Measurements from ENCODE around the gene INTS11.
A peak's percentile ranks its signal among the peaks of the same experiment; 100 is the strongest.

Gene INTS11

DNA sequence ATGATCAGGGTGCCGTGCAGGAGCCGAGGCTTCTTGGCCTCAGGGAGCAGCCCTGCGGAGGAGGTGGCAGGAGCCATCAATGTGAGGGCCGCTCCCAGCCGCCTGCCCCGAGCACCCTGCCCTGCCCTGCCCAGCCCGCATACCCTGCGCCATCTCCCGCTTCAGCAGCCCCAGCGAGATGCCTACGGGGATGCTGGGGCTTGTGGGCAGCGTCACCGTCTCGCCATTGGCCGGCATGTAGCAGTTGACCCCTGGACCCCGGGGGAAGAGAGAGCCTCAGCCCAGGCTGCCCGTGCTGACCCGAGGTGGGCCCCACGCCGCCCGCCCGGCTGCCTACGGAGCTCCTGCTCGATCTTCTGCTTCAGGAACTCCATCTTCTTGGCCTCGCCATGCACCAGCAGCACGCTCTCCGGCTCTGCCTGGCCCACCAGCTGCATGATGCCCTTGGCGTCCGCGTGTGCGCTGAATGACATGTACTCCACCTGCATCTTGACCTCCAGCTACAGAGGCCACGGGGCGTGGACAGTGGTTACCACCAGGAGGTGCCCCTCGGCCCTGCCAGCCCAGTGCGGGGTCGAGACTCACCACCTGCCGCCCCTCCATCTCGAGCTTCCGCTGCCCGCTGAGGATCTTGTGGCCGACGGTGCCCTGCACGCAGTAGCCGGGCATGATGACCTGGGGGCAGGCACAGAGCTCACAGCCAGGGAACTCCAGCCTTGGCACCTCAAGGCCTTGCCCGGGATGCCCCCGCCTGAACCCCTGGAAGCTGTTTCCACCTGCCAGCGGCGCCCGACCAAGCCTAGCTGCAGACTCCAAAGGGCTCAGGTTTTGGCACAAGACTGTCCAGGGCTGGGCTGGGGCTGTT lies 11.8 kb downstream of the INTS11 start:
- no peak for DNase-seq (ENCODE audit: low read depth in 2 of 2)

DNA sequence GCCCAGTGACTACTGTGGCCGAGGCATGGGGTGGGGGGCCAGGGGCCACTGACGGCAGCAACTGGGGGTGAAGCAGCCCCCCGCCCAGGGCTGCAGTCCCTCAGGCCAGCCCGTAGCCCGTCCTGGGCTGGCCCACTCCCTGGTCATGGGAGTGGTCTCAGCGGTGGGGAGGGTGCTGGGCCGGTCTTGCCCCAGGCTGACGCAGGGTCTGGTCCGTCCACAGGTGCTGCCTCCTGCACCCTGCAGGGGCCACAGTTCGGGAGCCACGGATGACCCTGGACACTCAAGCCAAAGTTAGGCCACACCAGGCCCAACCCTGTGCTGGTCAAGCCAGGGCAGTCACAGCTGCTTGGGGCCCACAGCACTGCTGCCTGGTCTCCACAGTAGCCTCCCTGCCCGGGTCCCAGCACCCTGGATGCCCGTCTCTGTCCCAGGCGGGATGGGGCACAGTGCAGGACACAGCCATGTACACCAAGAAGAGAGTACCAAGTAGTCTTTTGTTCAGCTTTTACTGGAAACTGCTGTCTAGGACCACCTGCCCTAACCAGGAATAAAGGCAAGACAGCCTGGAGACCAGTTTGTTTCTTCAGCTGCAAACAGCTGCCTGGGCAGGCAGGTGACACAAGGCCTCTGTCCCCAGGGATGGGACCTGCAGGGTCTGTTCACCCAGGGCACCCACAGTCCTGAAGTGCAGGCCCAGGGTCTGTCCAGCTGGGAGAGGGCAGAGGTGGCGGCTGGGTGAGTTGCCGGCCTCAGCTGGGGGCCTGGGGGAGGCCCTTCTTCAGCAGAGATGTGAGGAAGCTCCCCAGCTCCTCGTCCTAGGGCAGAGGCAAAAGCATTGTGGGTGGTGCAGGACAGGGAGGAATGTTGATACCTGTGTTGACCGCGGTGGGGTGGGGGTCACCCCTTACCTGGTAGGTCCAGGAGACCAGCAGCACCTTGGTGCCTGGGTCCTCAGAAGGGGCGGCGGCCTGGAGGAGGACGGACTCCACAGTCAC lies 13.1 kb downstream of the INTS11 start:
- no peak for DNase-seq (ENCODE audit: low read depth in 2 of 2)

DNA sequence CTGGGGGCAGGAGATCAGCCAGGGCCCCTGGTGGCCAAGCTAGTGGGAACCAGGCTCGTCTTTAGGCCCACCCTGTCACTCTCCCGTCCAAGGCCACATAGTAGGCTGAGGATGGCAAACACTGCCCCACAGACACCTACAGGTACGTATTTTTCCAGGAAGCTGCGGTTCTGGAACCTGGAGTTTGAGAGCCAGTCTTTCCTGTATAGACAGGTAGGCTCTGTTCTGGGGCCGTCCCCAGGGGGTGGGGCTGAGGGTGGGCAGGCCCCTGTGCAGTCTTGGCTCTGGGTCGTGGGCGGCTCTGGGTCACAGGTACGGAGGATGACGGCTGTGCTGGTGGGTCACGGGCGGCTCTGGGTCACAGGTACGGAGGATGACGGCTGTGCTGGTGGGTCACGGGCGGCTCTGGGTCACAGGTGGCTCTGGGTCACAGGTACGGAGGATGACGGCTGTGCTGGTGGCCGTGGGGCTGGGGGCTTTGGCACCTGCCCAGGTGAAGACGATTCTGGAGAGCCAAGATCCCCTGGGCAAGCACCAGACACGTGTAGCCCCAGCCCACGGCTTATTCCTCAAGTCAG lies 13.9 kb downstream of the INTS11 start:
- DNase-seq (ENCODE audit: low read depth in 2 of 2) = no peak

DNA sequence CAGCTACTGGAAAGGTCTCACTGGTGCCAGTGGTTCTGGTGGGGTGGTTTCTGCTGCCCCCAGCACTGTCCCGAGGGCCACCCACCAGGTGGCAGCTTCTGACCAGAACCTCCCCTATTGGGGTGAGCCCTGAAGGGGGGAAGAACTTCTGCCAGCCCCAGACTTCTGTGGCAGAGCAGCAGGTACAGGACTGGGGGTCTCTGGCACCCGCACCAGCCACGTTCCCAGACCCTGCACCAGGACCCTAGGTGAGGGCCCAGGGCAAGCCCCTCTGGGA lies 14.4 kb downstream of the INTS11 start:
- no peak for DNase-seq (ENCODE audit: low read depth in 2 of 2)

DNA sequence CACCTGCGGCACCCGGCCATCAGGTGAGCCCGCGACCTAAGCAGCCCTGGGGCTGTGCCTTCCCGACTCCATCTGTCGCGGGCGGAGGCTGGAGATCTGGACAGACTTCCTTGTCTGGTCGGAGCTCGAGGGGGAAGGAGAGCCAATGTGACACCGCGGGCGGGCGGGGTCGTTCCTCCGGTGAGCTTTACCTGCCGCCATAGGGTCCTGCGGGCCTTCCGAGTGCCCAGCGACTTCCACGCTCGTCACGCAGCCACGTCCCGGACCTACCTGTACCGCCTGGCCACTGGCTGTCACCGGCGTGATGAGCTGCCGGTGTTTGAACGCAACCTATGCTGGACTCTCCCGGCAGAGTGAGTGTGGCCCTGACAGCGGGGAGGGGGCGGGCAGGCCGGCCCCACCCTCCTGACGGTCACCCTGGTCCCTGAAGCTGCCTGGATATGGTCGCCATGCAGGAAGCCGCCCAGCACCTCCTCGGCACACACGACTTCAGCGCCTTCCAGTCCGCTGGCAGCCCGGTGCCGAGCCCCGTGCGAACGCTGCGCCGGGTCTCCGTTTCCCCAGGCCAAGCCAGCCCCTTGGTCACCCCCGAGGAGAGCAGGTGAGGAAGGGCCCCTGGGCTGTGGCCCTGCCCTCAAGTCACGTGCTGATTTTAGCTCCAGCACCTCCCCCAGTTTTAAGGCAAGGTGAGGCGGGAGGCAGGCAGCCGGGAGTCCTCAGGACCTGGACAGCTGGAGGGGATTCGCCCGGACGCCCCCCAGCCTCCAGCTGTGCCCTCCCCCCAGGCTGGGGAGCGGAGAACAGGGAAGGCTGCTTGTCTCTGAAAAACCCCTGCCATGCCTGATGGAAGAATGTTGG lies 15.0 kb downstream of the INTS11 start:
- no peak for DNase-seq (ENCODE audit: low read depth in 2 of 2)

DNA sequence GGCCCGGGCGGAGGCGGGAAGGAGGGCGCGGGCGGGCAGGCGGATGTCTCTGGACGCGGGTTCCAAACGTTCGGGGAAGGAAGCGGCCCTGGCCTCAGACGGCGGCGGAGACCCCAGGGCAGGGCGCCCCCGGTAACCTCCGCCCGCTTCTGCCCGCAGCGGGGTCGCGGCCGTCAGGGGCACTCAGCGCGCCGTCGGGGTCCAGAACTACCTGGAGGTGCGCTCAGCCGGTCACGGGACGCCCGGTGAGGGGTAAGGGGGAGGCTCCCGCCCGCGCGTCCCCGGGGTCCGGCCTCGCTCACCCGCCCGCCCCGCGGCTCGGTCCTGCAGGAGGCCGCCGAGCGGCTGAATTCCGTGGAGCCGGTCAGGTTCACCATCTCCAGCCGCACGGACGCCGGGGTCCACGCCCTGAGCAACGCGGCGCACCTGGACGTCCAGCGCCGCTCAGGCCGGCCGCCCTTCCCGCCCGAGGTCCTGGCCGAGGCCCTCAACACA lies 15.7 kb downstream of the INTS11 start:
- DNase-seq (ENCODE audit: low read depth in 2 of 2) = no peak

DNA sequence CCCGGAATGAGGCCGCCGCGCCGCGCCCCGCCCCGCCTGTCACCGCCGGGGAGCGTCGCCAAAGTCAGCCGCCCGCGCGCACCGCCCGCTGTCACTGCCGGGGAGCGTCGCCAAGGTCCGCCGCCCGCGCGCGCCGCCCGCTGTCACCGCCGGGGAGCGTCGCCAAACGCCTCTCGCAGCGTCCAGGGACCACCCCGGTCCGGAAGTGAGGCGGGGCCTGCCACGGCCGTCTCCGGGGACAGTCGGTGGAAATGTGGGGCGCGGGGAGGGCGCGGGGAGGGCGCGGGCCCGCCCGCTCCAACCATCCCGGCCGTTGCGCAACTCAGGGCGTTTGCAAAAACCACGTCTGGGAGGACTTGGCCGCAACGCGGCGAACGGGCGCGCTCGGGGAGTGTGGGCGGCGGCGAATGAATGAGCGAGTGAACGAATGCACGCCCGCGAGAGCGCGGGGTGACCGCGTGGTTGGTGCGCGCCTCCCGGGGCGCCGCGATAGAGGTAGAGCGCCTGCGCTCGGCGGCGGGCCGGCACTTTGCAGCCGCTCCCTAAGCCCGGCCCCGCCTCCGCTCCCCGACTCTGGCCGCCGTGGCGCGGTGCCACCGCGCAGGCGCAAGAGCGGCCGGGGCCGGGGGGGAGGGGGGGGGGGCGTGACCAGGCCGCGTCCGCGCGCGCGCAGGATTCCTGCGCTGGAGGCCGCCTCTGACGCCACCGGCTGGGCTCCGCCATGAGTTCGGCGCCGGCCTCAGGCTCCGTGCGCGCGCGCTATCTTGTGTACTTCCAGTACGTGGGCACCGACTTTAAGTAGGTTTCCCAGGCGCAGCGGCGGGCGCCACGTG lies 16.3 kb downstream of the INTS11 start, which contains the start of the genes ACAP3 and PUSL1:
Gene ACAP3 (minus strand): TSS at position 8 of the 833 bp plus-strand sequence. CDS start 115 bp downstream, outside the sequence.
Gene PUSL1 (plus strand): TSS at position 675 of the 833 bp plus-strand sequence. CDS start 47 bp downstream, at position 722.
- peak; percentile 77 to 80 for DNase-seq (ENCODE audit: low read depth in 2 of 2)

DNA sequence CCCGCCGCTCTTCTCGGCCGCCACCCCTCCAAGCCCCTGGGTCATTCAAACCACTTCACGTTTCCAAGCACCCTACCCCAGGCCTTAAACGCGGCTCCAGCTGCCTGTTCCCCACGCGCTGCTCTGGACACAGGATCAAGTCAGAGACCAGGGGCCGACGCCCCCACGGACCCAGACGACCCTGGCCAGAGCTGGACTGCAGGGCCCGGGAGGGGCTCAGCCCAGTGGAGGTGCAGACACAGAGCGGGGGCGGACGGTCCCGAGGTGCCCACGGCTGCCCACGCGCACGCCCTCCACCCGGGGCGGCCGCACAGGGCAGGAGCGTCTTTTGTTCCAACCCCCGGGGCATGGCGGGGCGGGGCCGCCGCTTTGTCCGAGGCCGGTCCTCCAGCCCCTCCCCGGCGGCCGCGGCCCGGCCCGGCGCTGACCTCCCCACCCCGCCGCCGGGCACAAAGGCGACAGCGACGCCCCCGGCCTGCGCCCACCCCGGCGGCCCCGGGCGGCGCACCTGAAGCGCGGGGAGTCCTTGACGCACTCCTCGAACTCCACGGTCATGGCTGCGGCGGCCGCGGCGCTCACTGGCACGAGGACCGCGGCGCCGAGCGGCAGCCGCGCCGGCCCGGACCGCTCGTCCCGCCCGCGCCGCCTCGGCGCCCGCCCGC lies 17.1 kb downstream of the INTS11 start:
- no peak for DNase-seq (ENCODE audit: low read depth in 2 of 2)

DNA sequence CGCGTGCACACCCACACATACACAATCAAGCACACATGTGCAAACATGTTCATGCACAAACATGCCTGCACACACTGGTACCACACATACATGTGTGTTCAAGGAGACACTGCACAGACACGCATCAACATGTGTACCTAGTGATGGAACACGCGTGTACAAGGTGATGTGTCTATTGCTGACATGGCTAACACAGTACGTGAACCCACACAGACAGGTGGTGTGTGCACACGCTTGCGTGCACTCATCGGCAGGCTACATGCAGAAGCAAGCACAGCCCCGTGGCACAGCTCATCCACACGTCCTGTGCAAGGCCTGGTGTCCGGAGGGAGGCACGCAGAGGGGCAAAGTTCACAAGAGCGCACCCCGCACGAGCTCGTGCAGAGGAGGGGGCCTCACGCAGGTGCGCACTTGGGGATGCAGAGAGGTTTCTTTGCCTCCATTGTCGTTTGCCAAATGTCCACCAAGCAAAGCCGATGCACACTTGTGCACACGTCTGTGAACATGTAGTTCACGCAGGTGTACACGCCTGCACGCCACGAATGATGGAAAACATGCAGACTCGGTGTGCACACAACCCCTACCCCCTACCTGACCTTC lies 17.7 kb downstream of the INTS11 start:
- DNase-seq (ENCODE audit: low read depth in 2 of 2) = no peak

DNA sequence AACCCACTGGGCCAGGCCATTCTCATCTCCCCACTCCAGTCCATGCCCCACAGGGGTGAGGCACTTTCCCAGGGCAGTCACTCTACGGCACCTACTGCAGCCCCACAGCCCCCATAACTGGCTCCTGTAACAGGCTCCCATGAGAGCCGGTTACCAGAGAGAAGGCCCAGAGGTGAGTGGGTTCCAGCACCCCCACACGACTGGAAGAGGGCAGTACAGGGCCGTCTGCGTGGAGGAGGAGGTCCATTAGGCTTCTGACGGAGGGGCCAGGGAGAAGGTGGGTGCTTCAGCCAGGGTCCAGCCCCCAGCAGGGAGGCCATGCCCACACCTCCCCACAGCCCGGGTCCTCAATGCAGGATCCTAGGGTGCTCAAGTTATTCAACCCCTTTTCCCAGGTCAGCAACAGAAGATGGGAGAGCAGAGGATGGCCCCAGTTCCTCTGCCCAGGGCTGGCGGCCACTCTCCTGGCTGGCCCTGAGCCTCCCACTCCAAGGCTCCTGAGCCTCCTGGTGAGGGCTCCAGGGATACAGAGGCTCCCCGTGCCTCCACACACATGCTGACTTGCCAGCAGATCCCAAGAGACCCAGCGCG lies 18.3 kb downstream of the INTS11 start:
- no peak for DNase-seq (ENCODE audit: low read depth in 2 of 2)

DNA sequence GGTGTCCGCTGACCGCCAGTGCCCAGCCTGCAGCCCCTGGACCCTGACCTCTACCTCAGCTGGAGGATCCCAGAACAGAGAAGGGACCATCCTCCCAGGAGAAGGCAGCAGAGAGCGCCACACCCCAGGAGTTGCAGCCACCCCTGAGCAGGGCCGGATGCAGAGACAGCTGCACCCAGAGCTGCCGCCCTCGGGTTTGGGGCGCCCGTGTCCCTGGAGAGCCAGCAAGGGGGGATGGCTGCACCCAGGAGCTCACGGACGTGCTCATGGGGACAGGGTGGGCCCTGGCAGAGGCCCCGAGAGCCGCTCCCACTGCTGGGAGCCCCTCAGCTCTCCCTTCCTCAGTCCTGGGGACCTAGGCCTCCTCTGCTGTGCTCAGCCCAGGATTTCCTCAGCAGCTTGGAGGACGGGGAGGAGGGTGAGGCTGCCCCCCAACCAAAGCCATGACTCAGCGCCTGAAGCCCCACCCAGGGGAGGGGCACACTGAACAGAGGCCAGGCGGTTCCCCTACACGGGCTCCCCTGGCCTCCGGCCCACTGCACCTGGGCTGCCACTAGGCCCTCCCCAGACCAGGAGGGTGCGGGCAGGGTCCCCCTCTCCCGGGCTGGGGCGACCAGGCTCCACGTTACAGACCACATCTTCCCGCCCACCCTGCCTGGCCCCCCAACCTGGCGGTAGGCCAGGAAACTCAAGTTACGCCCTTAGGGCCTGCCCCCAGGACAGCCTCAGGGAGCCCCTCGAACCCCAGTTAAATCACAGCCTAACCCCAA lies 19.0 kb downstream of the INTS11 start:
- peak in 1 of 2 donors; percentile 57 for DNase-seq (ENCODE audit: low read depth in 2 of 2)

DNA sequence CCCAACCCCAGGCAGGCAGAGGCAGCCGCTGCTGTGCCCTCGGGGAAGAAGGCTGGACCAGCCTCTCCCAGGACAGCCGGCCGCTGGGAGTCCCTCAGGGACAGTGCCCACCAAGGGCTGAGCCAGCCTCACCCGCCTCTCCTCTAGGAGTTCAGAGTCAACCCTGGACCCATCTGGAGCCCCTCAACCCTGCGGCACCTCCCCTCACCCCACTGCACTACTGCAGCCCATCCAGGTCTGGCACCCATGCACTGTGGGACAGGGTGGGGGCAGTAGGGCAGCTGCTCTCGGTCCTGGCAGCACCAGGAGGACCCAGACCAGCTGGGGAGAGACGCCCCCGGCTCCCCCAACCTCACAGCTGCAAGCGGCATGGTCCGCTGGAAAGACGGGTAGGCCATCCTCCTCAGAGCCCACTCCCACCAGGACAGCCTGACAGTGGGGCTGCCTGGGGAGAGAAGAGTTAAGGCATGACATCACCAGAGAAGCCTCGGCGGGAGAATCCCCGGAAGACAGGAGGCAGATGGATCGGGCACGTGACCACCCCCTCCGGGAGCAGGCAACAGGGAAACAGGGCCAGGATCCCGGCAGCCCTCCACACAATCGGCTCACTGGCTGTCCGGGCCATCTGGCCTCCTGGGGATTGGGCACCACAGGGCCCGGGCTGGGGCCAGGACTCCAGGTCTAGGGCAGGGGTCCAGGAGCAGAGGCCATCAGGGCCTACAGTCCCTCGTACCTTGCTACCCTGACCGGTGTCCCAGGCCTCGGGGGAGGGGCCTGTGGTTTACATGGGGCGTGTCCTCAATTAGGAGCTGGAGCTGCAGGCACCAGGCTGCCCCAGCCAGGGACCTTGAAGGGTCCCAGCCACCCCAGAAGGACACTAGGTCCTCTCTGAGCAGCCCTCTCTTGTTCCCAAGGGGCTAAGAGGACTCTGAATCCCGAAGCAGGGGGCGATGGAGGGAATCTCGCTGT lies 19.8 kb downstream of the INTS11 start:
- DNase-seq (ENCODE audit: low read depth in 2 of 2) = no peak

DNA sequence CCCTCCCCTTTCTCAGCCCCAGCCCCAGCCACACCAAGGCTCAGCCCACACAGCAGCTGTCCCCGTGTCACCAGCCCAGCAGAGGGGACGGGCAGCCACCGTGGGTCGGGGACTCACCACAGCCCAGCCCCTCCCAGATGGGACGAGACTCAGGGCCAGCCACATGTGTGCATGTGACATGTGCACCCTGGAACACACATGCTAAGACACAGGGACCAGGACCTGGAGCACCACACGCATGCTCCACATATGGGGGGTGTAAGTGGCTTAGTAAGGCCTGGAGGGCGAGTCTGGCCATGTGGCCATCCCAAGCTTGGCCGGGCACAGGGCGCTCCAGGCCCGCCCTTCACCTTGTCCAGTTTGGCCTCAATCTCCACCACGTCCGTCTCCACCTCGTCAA lies 20.7 kb downstream of the INTS11 start:
- no peak for DNase-seq (ENCODE audit: low read depth in 2 of 2)

DNA sequence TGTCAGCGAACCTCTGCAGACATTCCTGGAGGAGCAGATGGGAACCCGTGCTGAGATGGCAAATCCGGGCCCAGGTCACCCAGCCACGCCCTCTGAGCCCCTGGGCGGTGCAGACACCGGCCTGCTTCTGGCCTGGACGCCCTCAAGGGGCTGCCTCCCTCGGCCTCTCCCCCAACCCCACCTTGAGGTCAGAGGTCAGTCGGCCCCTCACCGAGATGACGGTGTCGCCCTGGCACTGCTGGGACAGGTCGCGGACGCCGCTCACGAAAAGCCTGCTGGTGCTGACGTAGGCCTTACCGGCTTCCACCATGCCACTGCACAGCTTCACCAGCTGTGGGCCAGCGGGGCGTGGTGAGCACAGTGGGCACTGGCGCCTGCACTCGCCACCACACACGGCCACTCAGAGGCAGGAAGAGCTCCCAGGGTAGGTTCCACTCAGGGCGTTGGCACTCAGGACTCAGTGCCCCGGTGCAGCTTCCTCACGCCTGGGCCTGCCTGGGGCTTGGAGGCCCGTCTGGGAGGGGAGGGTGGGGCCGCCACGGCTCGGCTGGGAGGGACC lies 21.4 kb downstream of the INTS11 start:
- no peak for DNase-seq (ENCODE audit: low read depth in 2 of 2)

DNA sequence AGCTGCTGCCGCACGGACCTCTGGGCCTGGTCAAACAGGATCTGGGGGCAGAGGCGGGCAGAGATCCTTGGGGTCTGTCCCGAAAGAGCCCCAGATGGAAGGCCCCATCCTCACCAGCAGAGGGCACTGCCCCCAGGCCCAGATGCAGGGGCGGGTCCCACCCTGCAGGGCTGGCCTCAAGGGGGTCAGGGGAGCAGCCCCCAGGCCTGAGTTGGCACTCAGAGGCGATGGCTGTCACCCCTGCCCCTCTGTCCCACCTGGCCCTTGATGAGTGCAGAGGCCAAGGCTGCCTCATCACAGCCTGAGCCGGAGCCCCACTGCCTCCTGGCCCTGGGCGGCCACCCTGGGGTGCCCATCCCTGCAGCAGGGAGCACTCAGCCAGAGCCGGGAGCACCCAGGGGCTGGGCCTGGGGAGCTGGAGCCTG lies 22.4 kb downstream of the INTS11 start:
- DNase-seq (ENCODE audit: low read depth in 2 of 2) = no peak

DNA sequence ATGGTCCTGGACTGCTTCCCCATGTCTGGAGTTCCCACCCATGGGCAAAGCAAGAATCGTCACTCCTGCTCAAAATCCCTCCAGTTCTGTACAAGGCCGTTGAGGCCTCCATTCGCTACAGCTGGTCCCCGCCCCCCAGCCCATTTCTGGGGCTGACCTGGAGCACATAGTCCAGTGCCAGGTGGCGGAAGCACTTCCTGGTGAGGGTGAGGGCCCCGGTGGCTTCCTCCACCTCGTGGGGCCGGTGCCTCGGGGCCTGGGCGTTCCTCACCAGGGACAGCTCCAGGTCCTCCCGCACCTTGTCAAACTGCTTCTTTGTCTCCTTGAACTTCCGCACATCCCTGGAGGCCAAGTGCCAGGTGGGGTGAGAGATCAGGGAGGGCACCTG lies 24.1 kb downstream of the INTS11 start:
- DNase-seq (ENCODE audit: low read depth in 2 of 2) = no peak

Measured in activated CD4-positive, alpha-beta T cell treated with anti-CD3 and anti-CD28 coated beads for 24 hours (primary cell).